ENCODE data around the gene EPHB2. TPM values are rescaled to one million over a fixed set of nuclear protein-coding genes. Genes with fewer than 3 reads are reported as not detected.

EPHB2 gene
- total and polyA plus RNA-seq, 2 of the 13 experiments (the other 11 are each of a cell fraction or from before 2014, with no cell fraction given): 0.03 to 0.11 TPM

- in situ Hi-C loops (cut with HindIII; ENCODE audit: extremely low pct_ligation_motif_present, low pct_unique_long_range_greater_than_20kb) (no loop called here), intact Hi-C loops (cut with micrococcal nuclease; ENCODE audit: unreplicated experiment) (no loop called here)
- Histone ChIP-seq H2AFZ (ENCODE audit: low read length) (no peak overlapping the region), H3K9ac (ENCODE audit: insufficient read depth, low read depth, low read length) (no peak overlapping the region), H3K27ac (ENCODE audit: extremely low read length, insufficient read depth, low read length) (no peak overlapping the region), H3K4me2 (ENCODE audit: low read depth, low read length) (no peak overlapping the region), H3K27me3 (ENCODE audit: control insufficient read depth in 1 of 2, insufficient read depth in 2 of 2, low read length in 2 of 2) (peaks cover 3 to 26% of the 10 kb centered on the region in 2 experiments; a peak in 2 of 5 replicates), H3K4me3 (replicated peaks in 1 of 3; ENCODE audit: insufficient read depth in 1 of 3, low read depth in 2 of 3, low read length in 3 of 3) (no peak overlapping the region), H4K20me1 (ENCODE audit: insufficient read depth, low read length) (no peaks in the 10 kb centered on the region), H3K36me3 (replicated peaks in 1 of 2; ENCODE audit: control insufficient read depth in 1 of 2, insufficient read depth in 2 of 2, low read length in 2 of 2) (no peaks in the 10 kb centered on the region), H3K4me1 (ENCODE audit: insufficient read depth, low read length) (no peaks in the 10 kb centered on the region), H3K9me3 (ENCODE audit: low read length) (no peaks in the 10 kb centered on the region), H3K79me2 (ENCODE audit: insufficient read depth, low read length) (no peaks in the 10 kb centered on the region)
- FAIRE-seq (no peak), ATAC-seq (no peak), DNase-seq (ENCODE audit: low spot score) (no peak)
- WGBS (ENCODE audit: low lambda C conversion rate): 18% methylated on average over 5 of the region's 7 CpGs
- POLR2A ChIA-PET: no interaction called here
- BruUV-seq (replicated peaks): no TSS peak
- CTCF ChIA-PET (ENCODE audit: low intra/inter-chr PET ratio, low total read pairs): no interaction called here
- TF ChIP-seq MNT (IDR thresholded peaks at IDR 0.05) (peak; percentile 94), HCFC1 (IDR thresholded peaks at IDR 0.05; ENCODE audit: low read depth, low read length) (no peak)
Observed at GRCh38 chr1:22915231-22915630, 204.6 kb downstream of the EPHB2 start.

- H4K20me1 ChIP-seq (ENCODE audit: insufficient read depth, low read length): no peaks in the 10 kb centered on the region
- intact Hi-C loops (cut with micrococcal nuclease; ENCODE audit: unreplicated experiment): no loop called here
- POLR2A ChIA-PET: no interaction called here
- TF ChIP-seq ZNF761 (CRISPR knock-in tag; conservative IDR thresholded peaks at IDR 0.05): no peak
- TF ChIP-seq ZMYM2 (CRISPR knock-in tag; IDR thresholded peaks at IDR 0.05): no peak
- no peak for TF ChIP-seq TOE1 (CRISPR knock-in tag; IDR thresholded peaks at IDR 0.05)
- no peak for TF ChIP-seq SP4 (CRISPR knock-in tag; IDR thresholded peaks at IDR 0.05)
- TF ChIP-seq ZNF687 (CRISPR knock-in tag; IDR thresholded peaks at IDR 0.05): no peak
- TF ChIP-seq STAT5B (CRISPR knock-in tag; IDR thresholded peaks at IDR 0.05): no peak
- TF ChIP-seq KMT2B (CRISPR knock-in tag; IDR thresholded peaks at IDR 0.05): no peak
- TF ChIP-seq RFX3 (CRISPR knock-in tag; IDR thresholded peaks at IDR 0.05): no peak
- TF ChIP-seq MIER3 (CRISPR knock-in tag; IDR thresholded peaks at IDR 0.05; ENCODE audit: borderline replicate concordance): no peak
- no peak for TF ChIP-seq MZF1 (CRISPR knock-in tag; IDR thresholded peaks at IDR 0.05; ENCODE audit: borderline replicate concordance)
- no peak for TF ChIP-seq ZNF777 (CRISPR knock-in tag; IDR thresholded peaks at IDR 0.05)
- no peak for TF ChIP-seq ARID2 (CRISPR knock-in tag; IDR thresholded peaks at IDR 0.05; ENCODE audit: borderline replicate concordance)
Observed at GRCh38 chr1:22915816-22916470, 205.3 kb downstream of the EPHB2 start.

More at GRCh38 chr1:22915816-22916470, 205.3 kb downstream of the EPHB2 start:
- Histone ChIP-seq H3K79me2 (ENCODE audit: insufficient read depth, low read length) (no peaks in the 10 kb centered on the region), H3K27me3 (ENCODE audit: control insufficient read depth in 1 of 2, insufficient read depth in 2 of 2, low read length in 2 of 2) (peaks cover 3 to 26% of the 10 kb centered on the region in 2 experiments; a peak in 2 of 5 replicates), H3K36me3 (replicated peaks in 1 of 2; ENCODE audit: control insufficient read depth in 1 of 2, insufficient read depth in 2 of 2, low read length in 2 of 2) (no peaks in the 10 kb centered on the region), H3K4me2 (ENCODE audit: low read depth, low read length) (no peak overlapping the region), H2AFZ (ENCODE audit: low read length) (no peak overlapping the region), H3K27ac (ENCODE audit: extremely low read length, insufficient read depth, low read length) (no peak overlapping the region), H3K9ac (ENCODE audit: insufficient read depth, low read depth, low read length) (no peak overlapping the region), H3K4me1 (ENCODE audit: insufficient read depth, low read length) (no peaks in the 10 kb centered on the region), H3K9me3 (ENCODE audit: low read length) (no peaks in the 10 kb centered on the region), H3K4me3 (replicated peaks in 1 of 3; ENCODE audit: insufficient read depth in 1 of 3, low read depth in 2 of 3, low read length in 3 of 3) (no peak overlapping the region)
- 18% methylated on average over 10 of the region's 15 CpGs for WGBS (ENCODE audit: low lambda C conversion rate)
- in situ Hi-C loops (cut with HindIII; ENCODE audit: extremely low pct_ligation_motif_present, low pct_unique_long_range_greater_than_20kb): no loop called here
- ATAC-seq: no peak
- no peak for FAIRE-seq
- DNase-seq (ENCODE audit: low spot score): no peak
- BruUV-seq (replicated peaks): no TSS peak
- CTCF ChIA-PET (ENCODE audit: low intra/inter-chr PET ratio, low total read pairs): no interaction called here

All from HepG2 (cell line).